B cell (primary cell): ENCODE results near the gene SELENOS. TPM values are rescaled to one million over a fixed set of nuclear protein-coding genes. Genes with fewer than 3 reads are reported as not detected.
A peak's percentile ranks its signal among the peaks of the same experiment; 100 is the strongest.

Experiments
- ATAC-seq: fragments of 200-7000 bp; cut with Tn5 transposase; one replicate; pipeline ENCODE4 v1.10.0; 2021; ENCODE audit warnings: low read depth, mild to moderate bottlenecking, moderate number of reproducible peaks, moderate library complexity
- CTCF ChIA-PET: fragments of 350-600 bp; sonication (Branson Sonifier 250); formaldehyde crosslinking; loops from one replicate; lab custom pipeline; 2021; ENCODE audit warnings: antibody characterized with exemption, inconsistent platforms; lab: Charles Lee
- POLR2A ChIA-PET: fragments of 350-600 bp; sonication (Branson Sonifier 250); formaldehyde crosslinking; loops from one replicate; lab custom pipeline; 2021; ENCODE audit warnings: antibody characterized with exemption; lab: Charles Lee
- DNase-seq: peaks from one replicate; pipeline ENCODE4 v3.0.0; 2013
- H2AFZ ChIP-seq: 2 replicates; pipeline ENCODE4 v1.6.1; 2012; ENCODE audit warnings: mild to moderate bottlenecking, low read depth, low read length; ENCODE audit not compliant: insufficient read depth, poor library complexity, severe bottlenecking
- H3K27ac ChIP-seq, 2 donors: 1 replicate in 1 of 2; 2 replicates in 1 of 2; pipeline ENCODE4 v1.5.1; 2012 to 2013; ENCODE audit warnings: low read length in 2 of 2, mild to moderate bottlenecking in 2 of 2, moderate library complexity in 1 of 2
- H3K27me3 ChIP-seq, 4 experiments: fragments of 200-600 bp in 1 of 4; sonication (generic) in 1 of 4; replicated peaks in 1 of 4; 1 replicate in 2 of 4; 2 replicates in 2 of 4; pipeline versions ENCODE4 v1.6.1 to v1.7.0; 2013 to 2016; ENCODE audit warnings: low read length in 3 of 4, mild to moderate bottlenecking in 2 of 4, mixed read lengths in 1 of 4, moderate library complexity in 1 of 4; ENCODE audit not compliant: insufficient read depth in 4 of 4, control insufficient read depth in 3 of 4; ENCODE audit errors: control extremely low read depth in 1 of 4
- H3K36me3 ChIP-seq, 2 experiments: replicated peaks in 1 of 2; 1 replicate in 1 of 2; 2 replicates in 1 of 2; pipeline versions ENCODE4 v1.6.1 to v1.7.1; 2013; ENCODE audit warnings: low read length in 1 of 2; ENCODE audit not compliant: insufficient read depth in 2 of 2, control insufficient read depth in 1 of 2; ENCODE audit errors: control extremely low read depth in 1 of 2, extremely low read depth in 1 of 2
- H3K4me1 ChIP-seq, 2 donors: fragments of 200-600 bp in 1 of 2; sonication (generic) in 1 of 2; 1 replicate in 1 of 2; 2 replicates in 1 of 2; pipeline versions ENCODE4 v1.5.1 to v1.6.1; 2013 to 2017; ENCODE audit warnings: low read length in 2 of 2; ENCODE audit not compliant: control insufficient read depth in 2 of 2, insufficient read depth in 2 of 2
- H3K4me2 ChIP-seq: replicated peaks from 2 replicates; pipeline ENCODE3; 2012; ENCODE audit warnings: mild to moderate bottlenecking, low read depth, low read length; ENCODE audit not compliant: poor library complexity, severe bottlenecking
- H3K4me3 ChIP-seq, 5 experiments: fragments of 200-600 bp in 1 of 5; sonication (generic) in 1 of 5; 1 replicate in 3 of 5; 2 replicates in 2 of 5; pipeline versions ENCODE4 v1.5.1 to v1.7.0; 2011 to 2016; ENCODE audit warnings: low read length in 4 of 5, mild to moderate bottlenecking in 4 of 5, low read depth in 2 of 5, control low read depth in 1 of 5, moderate library complexity in 1 of 5; ENCODE audit not compliant: insufficient read depth in 1 of 5; ENCODE audit errors: control extremely low read depth in 1 of 5, extremely low read depth in 1 of 5
- H3K79me2 ChIP-seq: fragments of 200-600 bp; sonication (generic); one replicate; pipeline ENCODE4 v1.6.0; 2016; ENCODE audit warnings: low read length; ENCODE audit not compliant: control insufficient read depth, insufficient read depth
- H3K9ac ChIP-seq: fragments of 200-600 bp; sonication (generic); 2 replicates; pipeline ENCODE4 v1.6.1; 2017; ENCODE audit warnings: mild to moderate bottlenecking, low read length, moderate library complexity
- H3K9me3 ChIP-seq, 3 donors: one replicate each; pipeline versions ENCODE4 v1.6.1 to v1.7.1; 2013; ENCODE audit warnings: low read length in 2 of 3; ENCODE audit not compliant: control insufficient read depth in 2 of 3, insufficient read depth in 1 of 3; ENCODE audit errors: control extremely low read depth in 1 of 3
- H4K20me1 ChIP-seq: 2 replicates; pipeline ENCODE4 v1.6.0; 2012; ENCODE audit warnings: mild to moderate bottlenecking, low read length; ENCODE audit not compliant: insufficient read depth, control insufficient read depth, poor library complexity, severe bottlenecking
- H3K27ac Mint-ChIP-seq: one replicate; pipeline ENCODE4 v1.8.0; 2021; ENCODE audit warnings: mixed read lengths
- H3K27me3 Mint-ChIP-seq: one replicate; pipeline ENCODE4 v1.8.0; 2021; ENCODE audit warnings: mixed read lengths
- H3K4me1 Mint-ChIP-seq: one replicate; pipeline ENCODE4 v1.8.0; 2021; ENCODE audit warnings: mixed read lengths
- H3K4me3 Mint-ChIP-seq: one replicate; pipeline ENCODE4 v1.8.0; 2021; ENCODE audit warnings: mixed read lengths
- H3K9me3 Mint-ChIP-seq: one replicate; pipeline ENCODE4 v1.8.0; 2022; ENCODE audit warnings: mixed read lengths; ENCODE audit not compliant: insufficient read depth
- EZH2 ChIP-seq: IDR thresholded peaks from 2 replicates; pipeline ENCODE4 v1.6.1; 2012; ENCODE audit warnings: borderline replicate concordance, low read depth, mild to moderate bottlenecking, moderate library complexity, low read length; ENCODE audit not compliant: insufficient read depth, poor library complexity, severe bottlenecking
- WGBS: methylation state at CpG from one replicate; pipeline ENCODE4 v1.1.5; 2013; ENCODE audit warnings: missing lambda C conversion rate; ENCODE audit not compliant: insufficient coverage; 5-methylcytosine and 5-hydroxymethylcytosine counted together
- intact Hi-C: fragments of 100-400 bp; cut with micrococcal nuclease; formaldehyde crosslinking; loops from one replicate; pipeline ENCODE4 v1.10.0; 2022
- polyA minus RNA-seq: library from RNA; depleted of rRNA, polyadenylated mRNA; stranded (reverse); fragments of >200 nt; gene quantifications from 2 replicates; pipeline ENCODE4 v1.2.3, GENCODE V29; 2012
- polyA plus RNA-seq: library from polyadenylated mRNA; depleted of rRNA; stranded (reverse); fragments of >200 nt; gene quantifications from 2 replicates; pipeline ENCODE4 v1.2.3, GENCODE V29; 2012
- total RNA-seq, 2 donors: library from RNA; stranded (reverse); fragments of 120-200 nt in 1 of 2; gene quantifications; 1 replicate in 1 of 2; 2 replicates in 1 of 2; pipeline versions ENCODE4 v1.2.3 to v1.2.4, GENCODE V29; 2013 to 2022
- TF ChIP-seq, protein P1 (sequence below): fragments of 200-600 bp; IDR thresholded peaks from one replicate; pipeline ENCODE4 v1.8.0; 2022; ENCODE audit warnings: antibody characterized with exemption, mild to moderate bottlenecking

Gene SELENOS, protein sequence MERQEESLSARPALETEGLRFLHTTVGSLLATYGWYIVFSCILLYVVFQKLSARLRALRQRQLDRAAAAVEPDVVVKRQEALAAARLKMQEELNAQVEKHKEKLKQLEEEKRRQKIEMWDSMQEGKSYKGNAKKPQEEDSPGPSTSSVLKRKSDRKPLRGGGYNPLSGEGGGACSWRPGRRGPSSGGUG
- total RNA-seq = 26.8 and 27.3 TPM in 2 replicates
- 25.9 TPM for total RNA-seq (2013)
- 14.2 and 27.2 TPM in 2 replicates for polyA plus RNA-seq
- 19.5 and 26.7 TPM in 2 replicates for polyA minus RNA-seq

DNA sequence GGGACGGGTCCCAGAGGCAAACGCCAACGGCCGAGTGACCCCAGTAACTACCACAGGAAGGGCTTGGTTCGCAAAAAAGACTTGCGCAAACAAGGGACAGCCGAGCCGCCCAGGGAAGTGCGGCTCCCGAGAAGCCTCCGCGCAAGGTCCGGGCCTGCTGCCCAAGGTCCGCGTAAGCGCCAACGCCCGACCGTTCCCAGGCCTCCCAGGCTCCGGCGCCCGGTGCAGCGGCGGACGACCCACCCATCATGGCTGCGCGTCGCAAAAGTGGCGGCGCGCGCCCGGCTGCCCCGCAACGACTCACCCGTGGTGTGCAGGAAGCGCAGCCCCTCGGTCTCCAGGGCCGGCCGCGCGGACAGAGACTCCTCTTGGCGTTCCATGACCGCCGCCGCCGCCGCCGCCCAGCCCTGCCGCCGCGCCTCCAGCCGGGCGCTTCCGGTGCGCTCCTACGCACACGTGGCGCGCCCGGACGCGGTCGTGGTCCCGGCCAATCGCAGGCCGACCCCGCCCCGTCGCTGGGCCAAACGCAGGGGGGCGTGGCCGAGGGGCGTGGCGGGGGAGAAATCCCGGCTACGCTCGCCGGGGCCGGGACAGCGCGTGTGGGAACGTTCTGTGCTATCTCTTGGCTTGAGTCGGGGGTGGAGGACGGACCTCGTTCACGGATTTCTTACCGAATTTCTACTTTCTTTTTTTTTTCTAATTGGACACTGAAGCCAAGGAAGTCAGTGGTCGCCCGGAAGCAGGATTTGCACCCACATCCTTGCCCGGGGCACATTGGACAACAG lies at the start of gene SELENOS:
Gene SELENOS, minus strand, starts transcription at position 448 of the 785 bp plus-strand sequence. Its CDS starts 68 bp downstream, at position 380.
- ChIA-PET POLR2A (no interaction called here), CTCF (interaction anchor here (1.2 to 4.3 kb wide), 5 partner anchors 9 to 269 kb away, joined by 4 to 19 read pairs (median 7); partner anchors contain the start of gene SNRPA1)
- intact Hi-C loops = loop anchor here (1.0 kb wide), 3 partner anchors 17 to 189 kb away; partner anchors contain the start of gene CHSY1
- DNase-seq = peak; percentile 91
- Histone ChIP-seq H3K9me3 (no peaks in the 10 kb centered on the region), H3K4me1 (peaks cover 10 to 20% of the 10 kb centered on the region in 2 donors), H3K9ac (peak within 1 kb of the TSS; percentile 81), H3K4me3 (peak within 1 kb of the TSS; percentile 68 to 96 (median 84)), H4K20me1 (no peaks in the 10 kb centered on the region), H3K79me2 (peaks cover 19% of the 10 kb centered on the region), H3K27me3 (no peaks in the 10 kb centered on the region), H3K36me3 (peaks cover 7 to 48% of the 10 kb centered on the region in 2 experiments), H3K4me2 (peak within 1 kb of the TSS; percentile 76), H3K27ac (peak within 1 kb of the TSS; percentile 39 to 85), H2AFZ (peak within 1 kb of the TSS; percentile 89)
- Mint-ChIP-seq H3K4me1 (peaks cover 12% of the 10 kb centered on the region), H3K4me3 (peak within 1 kb of the TSS; percentile 96), H3K27me3 (no peaks in the 10 kb centered on the region), H3K9me3 (no peaks in the 10 kb centered on the region), H3K27ac (peak within 1 kb of the TSS; percentile 84)
- TF ChIP-seq, protein P1, sequence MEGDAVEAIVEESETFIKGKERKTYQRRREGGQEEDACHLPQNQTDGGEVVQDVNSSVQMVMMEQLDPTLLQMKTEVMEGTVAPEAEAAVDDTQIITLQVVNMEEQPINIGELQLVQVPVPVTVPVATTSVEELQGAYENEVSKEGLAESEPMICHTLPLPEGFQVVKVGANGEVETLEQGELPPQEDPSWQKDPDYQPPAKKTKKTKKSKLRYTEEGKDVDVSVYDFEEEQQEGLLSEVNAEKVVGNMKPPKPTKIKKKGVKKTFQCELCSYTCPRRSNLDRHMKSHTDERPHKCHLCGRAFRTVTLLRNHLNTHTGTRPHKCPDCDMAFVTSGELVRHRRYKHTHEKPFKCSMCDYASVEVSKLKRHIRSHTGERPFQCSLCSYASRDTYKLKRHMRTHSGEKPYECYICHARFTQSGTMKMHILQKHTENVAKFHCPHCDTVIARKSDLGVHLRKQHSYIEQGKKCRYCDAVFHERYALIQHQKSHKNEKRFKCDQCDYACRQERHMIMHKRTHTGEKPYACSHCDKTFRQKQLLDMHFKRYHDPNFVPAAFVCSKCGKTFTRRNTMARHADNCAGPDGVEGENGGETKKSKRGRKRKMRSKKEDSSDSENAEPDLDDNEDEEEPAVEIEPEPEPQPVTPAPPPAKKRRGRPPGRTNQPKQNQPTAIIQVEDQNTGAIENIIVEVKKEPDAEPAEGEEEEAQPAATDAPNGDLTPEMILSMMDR = no peak
- TF ChIP-seq EZH2 = no peak
- ATAC-seq = peak; percentile 97
- WGBS = under 1% methylated on average over 87 of the region's 91 CpGs
